HG02840 (cell line): ENCODE measurements around the gene HOXA4.
A peak's percentile ranks its signal among the peaks of the same experiment; 100 is the strongest.

Experiments used
- ATAC-seq: cut with Tn5 transposase; IDR thresholded peaks from one replicate; pipeline ENCODE4 v1.9.1; 2021; ENCODE audit warnings: mild to moderate bottlenecking, moderate library complexity, moderate number of reproducible peaks; ENCODE audit not compliant: unreplicated experiment, low FRiP score

The HOXA4 gene

DNA sequence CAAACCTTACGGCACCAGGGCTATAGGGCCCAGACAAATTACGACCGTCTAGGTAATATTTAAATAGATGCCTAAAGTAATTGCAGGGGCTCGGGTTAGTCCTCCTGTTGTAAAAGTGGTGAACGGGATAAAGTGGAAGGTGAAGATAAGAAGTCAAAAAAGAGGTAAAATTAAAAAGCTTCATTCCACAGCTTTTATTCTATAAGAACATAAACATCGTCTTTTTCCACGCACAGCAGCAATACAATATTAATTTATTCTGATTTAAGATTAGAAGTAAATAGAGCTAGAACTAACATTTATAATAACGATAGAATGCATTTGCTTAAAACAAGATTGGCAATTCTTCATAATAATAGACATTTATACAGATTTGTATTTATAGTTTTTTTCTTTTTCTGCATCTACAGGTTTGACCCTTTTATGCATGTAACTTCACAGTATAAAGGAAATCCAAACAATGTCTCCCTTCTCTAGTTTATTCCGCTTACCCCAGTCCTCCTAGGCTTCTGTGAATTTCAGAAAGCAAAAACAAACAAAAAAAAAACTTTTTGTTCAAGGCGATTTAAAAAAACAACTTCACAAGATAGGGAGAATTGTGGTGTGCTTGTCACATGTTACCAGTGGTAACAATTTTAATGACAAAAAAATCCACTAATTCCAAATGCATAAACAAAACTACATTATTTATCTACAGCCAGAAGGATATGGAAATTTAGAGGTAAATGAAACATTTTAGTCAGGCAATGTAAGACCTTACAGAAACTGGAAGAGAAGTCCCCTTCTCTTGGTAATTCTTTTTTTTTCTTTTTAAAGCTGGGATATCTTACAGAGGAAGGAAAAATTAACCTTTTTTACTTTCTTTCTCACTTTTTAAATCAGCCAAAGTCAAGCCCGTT, 40.1 kb upstream of the HOXA4 start:
- no peak for ATAC-seq

DNA sequence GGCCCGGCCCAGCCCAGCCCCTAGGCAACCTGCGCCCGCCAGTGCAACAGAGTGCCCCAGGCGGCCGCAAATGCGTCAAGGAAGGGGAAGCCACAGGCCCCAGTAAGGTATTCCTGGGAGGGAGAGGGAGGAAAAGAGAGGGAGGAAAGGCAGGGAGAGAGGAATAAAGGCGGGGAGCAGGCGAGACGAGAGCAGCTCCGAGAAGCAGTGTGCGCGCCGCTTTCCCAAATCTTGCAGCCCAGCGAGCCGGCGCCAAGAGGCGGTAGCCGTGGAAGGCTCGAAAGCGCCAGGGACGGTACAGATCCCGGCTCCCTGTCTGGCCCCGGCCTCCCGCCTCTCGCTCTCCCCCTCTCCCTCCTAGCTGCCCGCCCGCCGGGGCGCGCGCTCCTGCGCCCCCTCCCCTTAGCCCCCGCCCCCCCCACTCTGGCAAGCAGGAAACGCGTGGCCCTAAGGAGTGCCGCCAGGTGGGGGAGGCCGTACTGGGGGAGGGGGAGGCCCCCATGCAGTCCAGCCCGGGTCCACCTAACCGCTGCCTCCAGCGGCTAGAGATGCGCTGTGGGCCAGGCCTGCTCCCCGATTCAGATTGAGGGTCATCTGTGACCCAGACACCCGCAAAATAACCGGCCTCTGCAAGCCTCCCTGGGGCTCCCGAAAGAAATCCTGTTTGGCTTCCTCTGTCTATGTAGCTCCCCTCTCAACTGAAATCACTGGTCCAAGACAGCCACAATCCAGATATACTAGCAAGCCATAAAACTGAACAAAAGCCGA, 39.3 kb upstream of the HOXA4 start:
- no peak for ATAC-seq

DNA sequence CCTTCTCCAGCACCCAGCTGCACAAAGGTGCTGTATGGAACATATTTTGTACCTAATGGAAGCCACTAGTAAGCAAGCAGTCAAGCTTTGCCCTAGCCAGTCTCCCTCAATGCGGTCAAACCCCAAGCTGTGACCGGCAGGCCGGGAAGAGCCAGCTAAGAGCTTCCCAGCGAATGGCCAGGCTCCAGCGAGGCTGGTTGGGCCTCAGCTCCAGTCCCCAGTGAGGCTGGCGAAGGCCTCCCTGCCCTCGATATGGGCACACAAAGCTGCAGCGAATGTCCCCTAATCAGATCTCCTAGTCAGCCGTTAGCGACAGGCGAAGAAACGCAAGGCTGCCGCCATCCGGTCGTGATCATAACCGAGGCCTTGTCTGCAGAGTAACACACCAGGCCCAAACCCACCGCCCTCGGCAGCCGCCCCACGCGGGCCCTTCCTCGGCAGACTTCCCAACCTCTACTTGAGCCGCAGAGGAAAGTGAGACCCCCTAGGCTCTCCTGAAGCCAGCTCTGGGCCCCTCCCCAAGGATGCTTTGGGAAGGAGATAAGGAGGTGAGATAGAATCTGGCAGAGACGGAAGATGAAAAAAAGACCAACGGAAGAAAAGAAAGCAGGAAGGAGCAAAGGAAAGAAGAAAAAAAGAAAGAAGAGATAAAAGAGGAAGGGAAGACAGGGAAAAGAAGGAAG, 37.8 kb upstream of the HOXA4 start:
- ATAC-seq, result no peak

DNA sequence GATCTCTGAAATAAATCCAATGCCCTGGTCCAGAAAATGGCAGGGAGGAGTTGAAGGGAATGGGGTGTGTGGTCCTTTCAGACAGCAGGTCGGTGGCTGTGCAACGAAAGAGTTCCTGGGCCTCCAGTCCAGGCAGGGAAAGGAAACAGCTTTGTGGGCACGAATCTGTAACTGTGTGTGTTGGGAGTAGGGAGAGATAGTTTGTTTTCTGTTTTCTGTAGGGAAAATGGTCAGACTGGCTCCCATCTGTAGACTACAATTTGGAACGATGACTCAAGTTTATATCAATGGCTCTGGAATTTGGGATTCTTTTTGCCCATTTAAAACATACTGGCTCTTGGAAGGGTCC, 37.3 kb upstream of the HOXA4 start:
- no peak for ATAC-seq

DNA sequence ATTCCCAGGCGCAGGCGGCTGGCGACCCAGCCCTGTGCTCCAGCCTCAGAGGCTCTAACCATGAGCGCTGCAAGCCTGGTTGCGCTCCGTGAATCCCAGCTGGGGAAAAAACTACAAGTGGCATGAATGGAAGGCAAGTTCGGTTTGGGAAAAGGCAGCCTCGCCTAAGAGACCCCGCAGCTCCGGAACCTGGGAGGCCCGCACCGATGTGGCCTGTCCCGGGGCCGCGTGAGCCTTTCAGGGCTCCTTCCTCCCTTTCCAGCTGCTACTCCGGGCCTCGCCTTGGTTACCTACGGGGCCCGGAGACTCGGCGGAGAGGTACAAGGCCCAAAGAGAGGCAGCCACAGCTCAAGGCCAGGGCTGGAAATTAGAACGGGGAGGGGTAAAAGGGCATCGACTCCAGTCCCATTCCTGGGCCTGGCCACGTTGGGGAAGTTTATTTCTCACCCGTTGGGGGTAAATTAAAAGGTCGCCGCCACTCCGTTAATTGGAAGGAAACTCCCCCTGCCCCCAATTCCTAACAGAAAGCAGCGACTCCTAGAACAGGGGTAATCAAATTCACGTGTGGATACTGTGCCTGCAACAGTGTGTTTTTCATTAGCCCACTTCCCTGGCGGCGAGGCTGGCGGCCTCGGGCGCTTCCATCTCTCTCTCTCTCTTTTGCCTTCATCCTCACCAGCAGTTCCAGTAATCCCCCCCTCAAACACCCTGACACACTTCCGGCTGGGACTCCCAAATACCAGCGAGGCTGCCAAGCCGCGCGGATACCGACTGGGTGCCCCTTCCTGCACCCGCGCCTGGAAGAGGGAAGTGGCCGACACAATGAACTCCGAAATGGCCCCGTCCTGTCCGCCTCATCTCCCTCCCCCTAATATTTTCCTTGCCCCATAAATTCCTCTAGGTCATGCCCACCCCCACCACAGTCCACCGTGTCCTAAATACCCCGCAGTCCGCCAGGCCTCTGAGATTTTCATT, 36.3 kb upstream of the HOXA4 start:
- no peak for ATAC-seq

DNA sequence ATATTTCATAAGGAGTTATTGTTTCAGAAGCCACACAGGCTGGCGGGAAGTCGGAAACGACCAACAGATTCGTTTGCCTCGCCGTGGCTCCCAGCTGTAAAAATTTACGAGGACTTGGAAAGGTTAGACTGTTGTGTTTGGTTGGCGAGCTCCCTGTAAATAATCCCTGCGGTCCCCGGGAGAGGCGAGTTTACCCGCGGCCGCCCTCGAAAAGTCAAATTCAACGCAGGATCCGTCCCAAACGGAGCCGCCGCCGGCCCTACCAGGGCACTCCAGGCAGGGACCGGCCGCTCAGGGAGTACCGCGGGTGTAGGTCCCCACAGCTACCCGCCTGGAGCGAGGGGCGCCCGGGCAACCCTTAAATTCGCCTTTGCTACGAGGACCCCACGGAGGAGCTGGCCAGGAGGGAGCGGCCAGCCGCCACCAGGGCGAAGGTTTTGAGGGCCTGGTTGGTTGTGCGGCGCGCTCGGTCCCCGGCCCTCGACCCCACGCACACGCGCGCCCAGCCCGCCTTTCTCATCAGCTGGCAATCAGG, 35.5 kb upstream of the HOXA4 start:
- ATAC-seq, result no peak

DNA sequence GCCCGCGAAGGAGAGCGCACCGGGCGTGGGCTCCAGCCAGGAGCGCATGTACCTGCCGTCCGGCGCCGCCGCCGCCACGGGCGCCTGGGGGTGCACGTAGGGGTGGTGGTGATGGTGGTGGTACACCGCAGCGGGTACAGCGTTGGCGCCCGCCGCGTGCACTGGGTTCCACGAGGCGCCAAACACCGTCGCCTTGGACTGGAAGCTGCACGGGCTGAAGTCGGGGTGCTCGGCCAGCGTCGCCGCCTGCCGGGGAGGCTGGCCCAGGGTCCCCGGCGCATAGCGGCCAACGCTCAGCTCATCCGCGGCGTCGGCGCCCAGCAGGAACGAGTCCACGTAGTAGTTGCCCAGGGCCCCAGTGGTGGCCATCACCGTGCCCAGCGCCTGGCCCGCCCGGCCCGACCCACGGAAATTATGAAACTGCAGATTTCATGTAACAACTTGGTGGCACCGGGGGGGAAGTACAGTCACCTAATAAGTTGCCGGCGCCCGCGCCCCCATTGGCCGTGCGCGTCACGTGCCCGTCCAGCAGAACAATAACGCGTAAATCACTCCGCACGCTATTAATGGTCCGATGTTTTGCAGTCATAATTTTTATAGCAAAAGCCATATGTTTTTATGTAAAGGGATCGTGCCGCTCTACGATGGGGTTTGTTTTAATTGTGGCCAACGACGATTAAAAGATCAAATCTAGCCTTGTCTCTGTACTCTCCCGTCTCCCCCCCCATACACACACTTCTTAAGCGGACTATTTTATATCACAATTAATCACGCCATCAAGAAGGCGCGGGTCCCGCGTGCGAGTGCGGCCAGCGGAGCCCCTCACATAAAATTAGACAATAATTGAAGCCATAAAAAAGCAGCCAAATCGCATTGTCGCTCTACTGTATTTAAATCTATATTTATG, 34.8 kb upstream of the HOXA4 start, which contains the start of gene HOXA9:
Gene HOXA9 (minus strand): TSS at position 449 of the 907 bp plus-strand sequence. CDS start 80 bp downstream, at position 369.
- no peak for ATAC-seq

DNA sequence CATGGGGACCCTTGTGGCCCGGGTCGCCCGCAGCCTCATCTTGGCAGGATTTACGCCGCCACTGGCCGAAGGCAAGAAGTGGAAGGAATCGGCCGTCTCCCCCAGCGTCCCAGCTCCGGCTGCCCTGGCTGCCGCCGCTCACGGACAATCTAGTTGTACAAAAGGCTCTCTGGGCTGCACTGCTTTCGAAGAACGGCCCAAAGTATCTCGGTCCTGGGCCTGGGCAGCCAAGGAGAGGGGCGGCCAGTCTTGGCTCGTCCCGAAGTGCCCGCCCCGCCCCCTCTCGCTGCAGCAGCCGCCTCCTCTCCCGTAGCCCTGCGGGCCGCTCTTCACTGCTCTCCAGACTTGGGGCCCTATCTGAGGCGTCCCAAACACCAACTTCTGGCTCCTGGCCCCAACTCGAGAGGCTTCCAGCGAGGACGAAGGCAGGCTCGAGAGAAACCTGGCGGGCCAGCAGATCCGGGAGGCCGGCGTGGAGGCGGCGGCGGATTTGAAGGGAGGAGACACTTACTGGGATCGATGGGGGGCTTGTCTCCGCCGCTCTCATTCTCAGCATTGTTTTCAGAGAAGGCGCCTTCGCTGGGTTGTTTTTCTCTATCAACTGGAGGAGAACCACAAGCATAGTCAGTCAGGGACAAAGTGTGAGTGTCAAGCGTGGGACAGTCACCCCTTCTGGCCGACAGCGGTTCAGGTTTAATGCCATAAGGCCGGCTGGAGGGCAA, 34.0 kb upstream of the HOXA4 start:
- no peak for ATAC-seq

DNA sequence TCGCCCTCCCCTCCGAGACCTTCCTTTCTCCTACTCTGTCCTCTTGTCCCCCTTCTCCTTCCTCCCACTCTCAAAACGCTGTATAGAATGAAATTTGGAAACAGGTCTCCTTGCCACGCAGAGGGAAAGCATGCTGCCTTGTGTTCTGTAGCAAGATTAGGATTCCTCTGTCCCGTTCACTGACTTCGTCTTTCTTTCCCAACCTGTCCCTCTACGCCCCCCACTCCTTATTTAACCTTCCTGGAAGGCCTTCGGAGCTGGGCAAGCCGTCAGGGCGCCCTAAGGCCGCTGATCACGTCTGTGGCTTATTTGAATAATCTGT, 33.4 kb upstream of the HOXA4 start:
- no peak for ATAC-seq

DNA sequence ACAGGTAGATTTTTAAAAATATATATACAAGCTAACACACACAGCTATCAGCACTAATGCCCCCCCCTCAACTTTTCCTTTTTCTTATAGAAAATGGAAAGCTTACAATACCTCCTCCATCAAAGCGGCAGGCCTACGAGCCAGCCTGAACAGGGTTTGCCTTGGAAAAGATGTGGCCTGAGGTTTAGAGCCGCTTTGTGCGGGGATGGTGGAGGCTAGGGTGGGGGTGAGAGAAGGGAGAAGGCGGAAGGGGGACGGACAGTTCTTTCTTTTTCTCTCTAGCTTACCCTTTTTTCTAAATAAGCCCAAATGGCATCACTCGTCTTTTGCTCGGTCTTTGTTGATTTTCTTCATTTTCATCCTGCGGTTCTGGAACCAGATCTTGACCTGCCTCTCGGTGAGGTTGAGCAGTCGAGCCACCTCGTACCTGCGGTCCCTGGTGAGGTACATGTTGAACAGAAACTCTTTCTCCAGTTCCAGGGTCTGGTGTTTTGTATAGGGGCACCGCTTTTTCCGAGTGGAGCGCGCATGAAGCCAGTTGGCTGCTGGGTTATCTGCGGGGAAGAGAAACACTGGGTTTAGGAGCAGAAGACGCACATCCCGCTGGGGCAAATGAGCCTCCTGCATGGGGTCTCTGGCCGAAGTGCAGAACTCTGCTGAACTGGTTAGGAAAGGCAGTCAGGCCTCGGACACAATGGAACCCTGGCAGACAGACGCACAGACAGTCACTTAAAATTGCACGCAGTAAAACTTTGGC, 32.9 kb upstream of the HOXA4 start:
- no peak for ATAC-seq

DNA sequence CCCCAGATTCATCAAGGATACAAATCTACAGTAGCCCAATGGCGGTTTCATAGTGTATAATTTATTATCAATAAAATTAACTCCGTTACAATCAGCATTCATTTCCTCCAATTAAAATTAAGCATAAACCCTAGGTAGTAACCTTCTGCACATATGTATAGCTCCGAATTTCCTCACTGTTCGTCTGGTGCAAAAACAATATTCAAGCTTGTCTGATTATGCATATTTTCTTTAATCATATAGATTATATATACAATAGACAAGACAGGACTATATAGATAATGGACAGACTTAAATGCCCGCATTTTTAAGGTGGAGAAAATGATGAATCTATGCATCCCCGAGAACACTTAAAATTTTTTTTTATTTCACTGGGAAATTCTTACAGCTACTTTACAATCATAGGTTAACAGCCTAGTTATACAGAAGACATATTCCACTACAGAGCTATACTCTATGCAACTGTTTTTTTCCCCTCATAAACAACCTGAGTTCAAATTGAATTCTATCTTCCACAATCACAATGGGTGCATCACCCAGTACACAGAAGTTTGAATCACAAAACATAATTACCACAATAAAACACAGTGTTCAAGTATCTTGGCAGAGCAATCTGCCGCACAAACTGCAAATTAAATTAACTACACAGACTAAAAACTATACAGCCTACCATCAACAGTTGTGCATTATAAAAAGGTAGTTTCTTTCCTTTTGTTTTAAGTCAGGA, 32.2 kb upstream of the HOXA4 start:
- no peak for ATAC-seq

DNA sequence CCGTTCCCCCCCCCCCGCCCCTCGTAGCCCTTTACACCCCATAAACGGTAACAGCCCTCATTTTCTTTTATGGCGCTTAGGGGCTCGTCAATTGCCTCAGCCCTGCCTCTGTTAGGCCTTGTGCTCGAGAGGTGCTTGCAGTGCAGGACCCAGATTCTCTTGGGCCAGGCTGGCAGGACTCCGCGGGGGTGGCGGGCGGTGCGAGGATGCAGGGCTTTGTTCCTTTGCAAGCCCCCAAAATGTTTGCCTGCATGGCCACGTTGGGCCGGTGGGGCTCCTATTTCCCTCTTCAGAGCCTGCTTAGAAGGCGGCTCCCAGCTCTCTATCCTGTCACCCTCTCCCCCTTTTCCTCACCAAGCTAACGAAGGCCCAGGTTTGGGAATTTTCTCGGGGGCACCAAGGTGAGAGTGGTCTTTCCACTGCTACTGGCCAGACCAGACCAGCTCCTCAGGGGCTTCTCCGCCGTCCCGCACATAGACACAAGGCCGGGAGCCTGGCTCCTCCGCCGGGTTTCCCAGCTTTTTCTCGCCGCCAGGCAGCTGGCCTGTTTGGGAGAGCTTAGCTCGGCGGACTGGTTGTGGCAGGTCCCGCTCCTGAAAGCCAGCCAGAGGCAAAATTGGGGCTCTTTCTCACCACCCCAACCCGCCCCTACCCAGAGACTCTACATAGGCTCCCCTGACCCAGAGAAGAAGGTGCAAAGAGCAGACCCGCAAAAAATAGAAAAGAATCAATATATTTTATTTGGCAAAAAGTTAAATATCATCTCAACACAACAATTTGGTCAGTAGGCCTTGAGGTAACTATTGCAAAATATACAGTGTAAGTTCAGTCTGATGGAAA, 31.4 kb upstream of the HOXA4 start:
- no peak for ATAC-seq

DNA sequence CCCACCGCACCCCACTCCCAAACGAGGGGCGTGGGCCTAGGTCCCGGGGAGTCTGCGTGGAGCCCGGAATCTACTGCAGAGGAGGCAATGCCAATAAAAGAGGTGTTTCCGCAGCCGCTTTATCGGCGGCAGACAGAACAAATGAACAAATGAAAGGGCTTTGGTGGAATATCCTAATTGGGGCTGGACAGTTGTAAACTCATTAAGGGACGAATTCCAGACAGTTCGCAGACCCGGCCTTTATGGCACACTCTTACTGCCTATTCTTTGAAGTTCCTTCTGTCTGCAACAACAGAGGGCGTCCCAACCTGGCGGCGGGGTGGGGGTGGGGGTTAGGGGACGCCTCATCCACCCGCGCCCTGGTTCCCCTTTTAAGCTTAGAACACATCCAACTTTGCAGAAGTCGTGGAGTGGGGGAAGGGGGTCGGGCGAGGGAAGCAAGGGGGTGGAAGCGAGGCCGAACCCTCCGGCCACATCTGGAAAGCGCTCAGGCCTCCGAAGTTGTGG, 30.7 kb upstream of the HOXA4 start:
- no peak for ATAC-seq

DNA sequence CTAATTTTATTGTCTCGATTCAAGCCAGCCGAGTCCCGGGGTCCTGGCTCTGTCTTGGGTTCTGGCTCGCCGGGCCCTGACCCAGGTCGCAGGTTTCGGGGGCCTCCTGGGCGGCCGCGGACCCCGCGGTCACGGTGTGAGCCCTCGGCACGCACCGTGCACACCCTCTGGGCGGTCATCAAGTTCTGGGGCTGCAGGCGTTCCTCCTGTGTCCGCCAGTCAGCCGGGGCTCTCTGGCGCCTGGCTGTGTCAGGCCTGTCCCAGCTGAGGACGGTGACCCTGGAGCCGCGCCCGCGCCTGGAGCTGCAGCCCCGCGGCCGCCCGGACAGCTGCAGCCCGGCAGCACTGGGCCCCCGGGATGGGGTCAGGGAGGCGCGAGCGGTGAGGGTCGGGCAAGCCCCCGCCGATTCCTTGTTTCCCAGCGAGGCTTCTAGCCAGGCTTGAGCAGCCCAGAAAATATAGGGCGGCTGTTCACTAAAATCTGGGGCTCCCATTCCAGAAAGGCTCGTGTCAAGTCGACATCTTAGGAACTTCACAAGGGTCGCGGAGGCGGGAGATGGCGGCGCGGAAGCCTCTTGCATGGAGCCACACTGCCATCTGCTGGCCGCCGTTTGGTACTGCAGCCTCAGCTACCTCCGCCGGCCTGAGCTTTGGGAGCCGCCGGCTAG, 30.1 kb upstream of the HOXA4 start:
- ATAC-seq, result peak; percentile 68

DNA sequence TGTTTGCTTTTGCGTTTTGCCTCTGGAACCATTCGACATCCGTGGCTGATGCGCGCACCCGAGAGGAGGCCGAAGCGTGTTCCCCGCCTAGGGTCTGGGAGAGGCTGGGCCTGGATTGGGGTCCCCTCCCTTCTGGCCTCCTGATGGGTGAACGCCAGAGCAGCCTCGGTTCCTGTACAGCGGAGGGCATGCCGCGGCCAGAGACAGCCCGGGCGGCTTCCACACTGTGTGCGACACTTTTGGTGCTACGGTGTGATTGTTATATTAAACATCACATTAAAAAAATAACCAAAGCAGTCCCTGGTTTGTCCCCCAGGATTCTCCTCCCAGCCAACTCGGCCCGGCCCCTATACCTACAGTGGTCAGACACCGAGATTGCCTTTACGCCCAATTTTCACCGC, 29.6 kb upstream of the HOXA4 start:
- no peak for ATAC-seq
